ENCODE data around the gene PIEZO2.

PIEZO2 gene

GRCh38 chr18:10997885-10998284 is 151.5 kb downstream of the PIEZO2 start:
- Histone ChIP-seq H3K27ac (ENCODE audit: low read depth, low read length, poor library complexity, severe bottlenecking) (no peak overlapping the region), H4K20me1 (ENCODE audit: insufficient read depth, low read length) (no peaks in the 10 kb centered on the region), H2AFZ (ENCODE audit: low read length) (no peak overlapping the region), H3K9me2 (ENCODE audit: low read depth, low read length) (no peaks in the 10 kb centered on the region), H3F3A (ENCODE audit: insufficient read depth, low read length) (no peaks in the 10 kb centered on the region), H3K9me3 (ENCODE audit: low read length) (peaks cover 9% of the 10 kb centered on the region; the same call in 1 of the 2 replicates), H3K27me3 (ENCODE audit: insufficient read depth, low read length) (no peaks in the 10 kb centered on the region), H3K9ac (ENCODE audit: low read length) (no peak overlapping the region), H3K4me1 (ENCODE audit: insufficient read depth, low read length, severe bottlenecking) (peaks cover 12% of the 10 kb centered on the region), H3K79me2 (ENCODE audit: insufficient read depth, low read length) (no peaks in the 10 kb centered on the region), H3K4me3 (ENCODE audit: low read depth, low read length, poor library complexity, severe bottlenecking) (no peak overlapping the region), H3K4me2 (ENCODE audit: low read length) (no peak overlapping the region), H3K36me3 (ENCODE audit: insufficient read depth, low read length) (no peaks in the 10 kb centered on the region)
- TF ChIP-seq EZH2 (IDR thresholded peaks at IDR 0.05; ENCODE audit: borderline replicate concordance, low read length) = no peak
- TF ChIP-seq CTCF (IDR thresholded peaks at IDR 0.05; ENCODE audit: low read length) = no peak

- H3K79me2 ChIP-seq (ENCODE audit: insufficient read depth, low read length) = no peaks in the 10 kb centered on the region
- no peaks in the 10 kb centered on the region for H3K27me3 ChIP-seq (ENCODE audit: insufficient read depth, low read length)
- peaks cover 8% of the 10 kb centered on the region for H3K4me1 ChIP-seq (ENCODE audit: insufficient read depth, low read length, severe bottlenecking)
- H3K9me3 ChIP-seq (ENCODE audit: low read length) = peaks cover 9% of the 10 kb centered on the region
- no peaks in the 10 kb centered on the region for H3K36me3 ChIP-seq (ENCODE audit: insufficient read depth, low read length)
- no peaks in the 10 kb centered on the region for H4K20me1 ChIP-seq (ENCODE audit: insufficient read depth, low read length)
- no peak overlapping the region for H3K9ac ChIP-seq (ENCODE audit: low read length)
- peak overlapping the region; percentile 52 for H3K27ac ChIP-seq (ENCODE audit: low read depth, low read length, poor library complexity, severe bottlenecking)
- H3K9me2 ChIP-seq (ENCODE audit: low read depth, low read length) = no peaks in the 10 kb centered on the region
- TF ChIP-seq CTCF (IDR thresholded peaks at IDR 0.05; ENCODE audit: low read length) (no peak), EZH2 (IDR thresholded peaks at IDR 0.05; ENCODE audit: borderline replicate concordance, low read length) (no peak)
- H3F3A ChIP-seq (ENCODE audit: insufficient read depth, low read length) = no peaks in the 10 kb centered on the region
- H3K4me3 ChIP-seq (ENCODE audit: low read depth, low read length, poor library complexity, severe bottlenecking) = no peak overlapping the region
- H2AFZ ChIP-seq (ENCODE audit: low read length) = no peak overlapping the region
- no peak overlapping the region for H3K4me2 ChIP-seq (ENCODE audit: low read length)
Measured at GRCh38 chr18:10995550-10995949, 153.8 kb downstream of the PIEZO2 start.

- H3K4me2 ChIP-seq (ENCODE audit: low read length) = no peak overlapping the region
- H4K20me1 ChIP-seq (ENCODE audit: insufficient read depth, low read length) = no peaks in the 10 kb centered on the region
- no peak overlapping the region for H3K9ac ChIP-seq (ENCODE audit: low read length)
- H3K27me3 ChIP-seq (ENCODE audit: insufficient read depth, low read length) = no peaks in the 10 kb centered on the region
- no peaks in the 10 kb centered on the region for H3K36me3 ChIP-seq (ENCODE audit: insufficient read depth, low read length)
- H3F3A ChIP-seq (ENCODE audit: insufficient read depth, low read length) = no peaks in the 10 kb centered on the region
- peaks cover 16% of the 10 kb centered on the region for H3K9me3 ChIP-seq (ENCODE audit: low read length)
- no peak overlapping the region for H3K27ac ChIP-seq (ENCODE audit: low read depth, low read length, poor library complexity, severe bottlenecking)
- no peak for TF ChIP-seq CTCF (IDR thresholded peaks at IDR 0.05; ENCODE audit: low read length)
- TF ChIP-seq EZH2 (IDR thresholded peaks at IDR 0.05; ENCODE audit: borderline replicate concordance, low read length) = no peak
- no peak overlapping the region for H3K4me3 ChIP-seq (ENCODE audit: low read depth, low read length, poor library complexity, severe bottlenecking)
- H3K79me2 ChIP-seq (ENCODE audit: insufficient read depth, low read length) = no peaks in the 10 kb centered on the region
- H2AFZ ChIP-seq (ENCODE audit: low read length) = no peak overlapping the region
- H3K4me1 ChIP-seq (ENCODE audit: insufficient read depth, low read length, severe bottlenecking) = no peaks in the 10 kb centered on the region
- no peaks in the 10 kb centered on the region; the same call in none of the 2 replicates for H3K9me2 ChIP-seq (ENCODE audit: low read depth, low read length)
Measured at GRCh38 chr18:10989486-10989885, 159.9 kb downstream of the PIEZO2 start.

Data from OCI-LY1 (cell line).